Neural progenitor cell (in vitro differentiated cells): ENCODE results near the gene OMP. TPM values are rescaled to one million over a fixed set of nuclear protein-coding genes. Genes with fewer than 3 reads are reported as not detected.

Experiments
- DNase-seq: peaks from one replicate; pipeline ENCODE4 v3.0.0-alpha.2; 2016; ENCODE audit warnings: low spot score
- H2AFZ ChIP-seq: fragments of 200-600 bp; sonication (generic); replicated peaks from 2 replicates; pipeline ENCODE4 v1.6.1; 2016; ENCODE audit warnings: antibody characterized with exemption
- H3F3A ChIP-seq: fragments of 200-600 bp; sonication (generic); 2 replicates; pipeline ENCODE4 v1.6.1; 2016; ENCODE audit warnings: antibody characterized with exemption, low read depth
- H3K27ac ChIP-seq: fragments of 200-600 bp; sonication (generic); 2 replicates; pipeline ENCODE4 v1.5.1; 2016; ENCODE audit warnings: mild to moderate bottlenecking
- H3K27me3 ChIP-seq: fragments of 200-600 bp; sonication (generic); 2 replicates; pipeline ENCODE4 v1.6.1; 2016; ENCODE audit warnings: mild to moderate bottlenecking, moderate library complexity
- H3K36me3 ChIP-seq: fragments of 200-600 bp; sonication (generic); 2 replicates; pipeline ENCODE4 v1.5.1; 2016
- H3K4me1 ChIP-seq: fragments of 200-600 bp; sonication (generic); 2 replicates; pipeline ENCODE4 v1.6.1; 2016; ENCODE audit warnings: mixed run types
- H3K4me2 ChIP-seq: fragments of 200-600 bp; sonication (generic); 2 replicates; pipeline ENCODE4 v1.6.1; 2016
- H3K4me3 ChIP-seq: fragments of 200-600 bp; sonication (generic); 2 replicates; pipeline ENCODE4 v1.5.1; 2016
- H3K79me2 ChIP-seq: fragments of 200-600 bp; sonication (generic); 2 replicates; pipeline ENCODE4 v1.6.1; 2016; ENCODE audit warnings: low read depth
- H3K9ac ChIP-seq: fragments of 200-600 bp; sonication (generic); 2 replicates; pipeline ENCODE4 v1.6.1; 2016
- H3K9me3 ChIP-seq: fragments of 200-600 bp; sonication (generic); 2 replicates; pipeline ENCODE4 v1.5.1; 2016; ENCODE audit warnings: low read depth
- H4K20me1 ChIP-seq: fragments of 200-600 bp; sonication (generic); 2 replicates; pipeline ENCODE4 v1.6.1; 2016; ENCODE audit warnings: low read depth
- H3K27ac Mint-ChIP-seq: 3 replicates; pipeline ENCODE4 v1.8.0; 2021; ENCODE audit warnings: mixed read lengths
- H3K27me3 Mint-ChIP-seq: 2 replicates; pipeline ENCODE4 v1.8.0; 2022; ENCODE audit warnings: low read depth, mild to moderate bottlenecking, inconsistent platforms, moderate library complexity, mixed read lengths; ENCODE audit not compliant: insufficient read depth
- H3K36me3 Mint-ChIP-seq: 3 replicates; pipeline ENCODE4 v1.8.0; 2021; ENCODE audit warnings: mixed read lengths
- H3K4me1 Mint-ChIP-seq: 3 replicates; pipeline ENCODE4 v1.8.0; 2021; ENCODE audit warnings: mixed read lengths
- H3K4me3 Mint-ChIP-seq: 3 replicates; pipeline ENCODE4 v1.8.0; 2021; ENCODE audit warnings: mild to moderate bottlenecking, moderate library complexity, mixed read lengths
- H3K9me3 Mint-ChIP-seq: 3 replicates; pipeline ENCODE4 v1.8.0; 2020; ENCODE audit warnings: mixed read lengths
- CTCF ChIP-seq: fragments of 200-600 bp; sonication (generic); IDR thresholded peaks from 2 replicates; pipeline ENCODE4 v1.5.1; 2017; ENCODE audit warnings: antibody characterized with exemption, mild to moderate bottlenecking
- EZH2 ChIP-seq: fragments of 200-600 bp; sonication (generic); IDR thresholded peaks from 2 replicates; pipeline ENCODE4 v1.6.1; 2017; ENCODE audit warnings: antibody characterized with exemption, mild to moderate bottlenecking, moderate library complexity
- EZH2phosphoT487 ChIP-seq: fragments of 200-600 bp; sonication (generic); IDR thresholded peaks from 2 replicates; pipeline ENCODE4 v1.6.1; 2017; ENCODE audit warnings: antibody characterized with exemption
- total RNA-seq: library from RNA; depleted of rRNA; stranded (reverse); fragments of >200 nt; gene quantifications from 2 replicates; pipeline ENCODE4 v1.2.3, GENCODE V29; 2015; ENCODE audit warnings: low replicate concordance

The OMP gene
- total RNA-seq, 1 donor from 2014 or later: not detected

GRCh38 chr11:77069969-77070582, 32.6 kb upstream of the OMP start:
- H3K27me3 Mint-ChIP-seq: peaks cover 8% of the 10 kb centered on the region
- H3K4me1 Mint-ChIP-seq: peaks cover 40% of the 10 kb centered on the region
- no peaks in the 10 kb centered on the region for H3K36me3 ChIP-seq
- H3K4me1 ChIP-seq: peaks cover 13% of the 10 kb centered on the region
- no peak overlapping the region for H3K4me3 ChIP-seq
- no peak overlapping the region for H3K27ac ChIP-seq
- peaks cover 14% of the 10 kb centered on the region for H3F3A ChIP-seq
- DNase-seq: no peak
- H3K9ac ChIP-seq: no peak overlapping the region
- H3K79me2 ChIP-seq: no peaks in the 10 kb centered on the region
- no peak overlapping the region for H2AFZ ChIP-seq
- no peak overlapping the region for H3K4me2 ChIP-seq
- H3K27ac Mint-ChIP-seq: no peak overlapping the region
- H4K20me1 ChIP-seq: peaks cover 3% of the 10 kb centered on the region
- no peak for TF ChIP-seq EZH2phosphoT487
- no peak for TF ChIP-seq CTCF
- no peak for TF ChIP-seq EZH2
- H3K36me3 Mint-ChIP-seq: no peaks in the 10 kb centered on the region
- H3K27me3 ChIP-seq: peaks cover 7% of the 10 kb centered on the region
- H3K4me3 Mint-ChIP-seq: no peak overlapping the region
- no peaks in the 10 kb centered on the region for H3K9me3 ChIP-seq
- no peaks in the 10 kb centered on the region for H3K9me3 Mint-ChIP-seq

- H3K27me3 ChIP-seq: no peaks in the 10 kb centered on the region
- no peak overlapping the region for H3K9ac ChIP-seq
- no peak overlapping the region for H3K4me2 ChIP-seq
- H3K36me3 ChIP-seq: no peaks in the 10 kb centered on the region
- H3K79me2 ChIP-seq: no peaks in the 10 kb centered on the region
- peaks cover 10% of the 10 kb centered on the region for H3F3A ChIP-seq
- Mint-ChIP-seq H3K4me1 (peaks cover 35% of the 10 kb centered on the region), H3K36me3 (no peaks in the 10 kb centered on the region), H3K27me3 (peaks cover 8% of the 10 kb centered on the region), H3K4me3 (no peak overlapping the region), H3K9me3 (no peaks in the 10 kb centered on the region), H3K27ac (no peak overlapping the region)
- H4K20me1 ChIP-seq: peaks cover 3% of the 10 kb centered on the region
- no peak overlapping the region for H3K27ac ChIP-seq
- H2AFZ ChIP-seq: no peak overlapping the region
- TF ChIP-seq EZH2phosphoT487 (no peak), CTCF (no peak), EZH2 (no peak)
- no peak overlapping the region for H3K4me3 ChIP-seq
- no peaks in the 10 kb centered on the region for H3K9me3 ChIP-seq
- H3K4me1 ChIP-seq: peaks cover 5% of the 10 kb centered on the region
- DNase-seq: no peak
Observed at GRCh38 chr11:77071077-77071476, 31.6 kb upstream of the OMP start.

- H3K27ac Mint-ChIP-seq: peak overlapping the region; percentile 50
Observed at GRCh38 chr11:77071671-77072605, 30.7 kb upstream of the OMP start.

More at GRCh38 chr11:77071671-77072605, 30.7 kb upstream of the OMP start:
- no peak overlapping the region for H3K9ac ChIP-seq
- peaks cover 8% of the 10 kb centered on the region for H3K27me3 Mint-ChIP-seq
- H3K36me3 Mint-ChIP-seq: no peaks in the 10 kb centered on the region
- peaks cover 5% of the 10 kb centered on the region for H3F3A ChIP-seq
- peaks cover 3% of the 10 kb centered on the region for H4K20me1 ChIP-seq
- peaks cover 5% of the 10 kb centered on the region for H3K4me1 ChIP-seq
- peaks cover 35% of the 10 kb centered on the region for H3K4me1 Mint-ChIP-seq
- H3K9me3 ChIP-seq: no peaks in the 10 kb centered on the region
- H3K4me3 ChIP-seq: no peak overlapping the region
- DNase-seq: no peak
- H3K9me3 Mint-ChIP-seq: no peaks in the 10 kb centered on the region
- H3K36me3 ChIP-seq: no peaks in the 10 kb centered on the region
- H2AFZ ChIP-seq: no peak overlapping the region
- no peak overlapping the region for H3K4me3 Mint-ChIP-seq
- H3K79me2 ChIP-seq: no peaks in the 10 kb centered on the region
- H3K27ac ChIP-seq: no peak overlapping the region
- H3K27me3 ChIP-seq: no peaks in the 10 kb centered on the region
- no peak overlapping the region for H3K4me2 ChIP-seq
- TF ChIP-seq EZH2 (no peak), CTCF (no peak), EZH2phosphoT487 (no peak)
